ENCODE data around the gene TRDN. TPM values are rescaled to one million over a fixed set of nuclear protein-coding genes. Genes with fewer than 3 reads are reported as not detected.

TRDN gene
- total RNA-seq, 4 donors from 2014 or later = not detected

DNA sequence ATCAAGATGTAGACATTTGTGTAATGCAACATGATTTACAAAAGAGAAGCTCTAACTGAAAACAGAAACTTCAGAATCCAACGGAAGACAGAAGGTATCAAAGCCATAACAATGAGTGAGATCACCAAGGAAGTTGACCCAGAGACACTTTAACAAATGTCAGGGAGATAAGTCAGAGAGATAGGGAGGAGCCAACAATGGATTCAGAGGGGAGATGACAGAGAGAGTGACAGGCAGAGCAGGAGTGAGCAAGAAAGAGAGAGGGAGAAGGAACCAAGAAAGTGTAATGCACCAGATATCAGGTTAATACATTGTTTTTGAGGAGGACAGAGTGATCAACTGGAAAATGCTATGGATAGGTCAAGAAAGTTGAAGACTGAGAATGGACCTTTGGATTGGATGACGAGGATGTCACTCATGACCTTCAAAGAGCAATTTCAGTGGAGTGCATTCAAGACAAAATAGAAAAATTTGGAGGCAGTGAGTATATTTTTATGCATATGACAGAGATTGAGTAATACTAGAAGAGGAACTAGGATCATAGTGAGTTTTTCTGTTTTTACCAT lies 86.6 kb downstream of the TRDN start:
- Histone ChIP-seq H3K27me3 (no peaks in the 10 kb centered on the region), H3K4me1 (no peaks in the 10 kb centered on the region), H3K27ac (no peak overlapping the region), H3K36me3 (no peaks in the 10 kb centered on the region), H3K9me3 (no peaks in the 10 kb centered on the region), H3K4me3 (no peak overlapping the region)
- WGBS, 2 donors = 44 to 55% methylated on average over 2 of the region's 2 CpGs
- intact Hi-C loops (cut with DNase I) = no loop called here
- no peak for DNase-seq
- no peak for TF ChIP-seq POLR2A (IDR thresholded peaks at IDR 0.05)
- TF ChIP-seq, protein P1, sequence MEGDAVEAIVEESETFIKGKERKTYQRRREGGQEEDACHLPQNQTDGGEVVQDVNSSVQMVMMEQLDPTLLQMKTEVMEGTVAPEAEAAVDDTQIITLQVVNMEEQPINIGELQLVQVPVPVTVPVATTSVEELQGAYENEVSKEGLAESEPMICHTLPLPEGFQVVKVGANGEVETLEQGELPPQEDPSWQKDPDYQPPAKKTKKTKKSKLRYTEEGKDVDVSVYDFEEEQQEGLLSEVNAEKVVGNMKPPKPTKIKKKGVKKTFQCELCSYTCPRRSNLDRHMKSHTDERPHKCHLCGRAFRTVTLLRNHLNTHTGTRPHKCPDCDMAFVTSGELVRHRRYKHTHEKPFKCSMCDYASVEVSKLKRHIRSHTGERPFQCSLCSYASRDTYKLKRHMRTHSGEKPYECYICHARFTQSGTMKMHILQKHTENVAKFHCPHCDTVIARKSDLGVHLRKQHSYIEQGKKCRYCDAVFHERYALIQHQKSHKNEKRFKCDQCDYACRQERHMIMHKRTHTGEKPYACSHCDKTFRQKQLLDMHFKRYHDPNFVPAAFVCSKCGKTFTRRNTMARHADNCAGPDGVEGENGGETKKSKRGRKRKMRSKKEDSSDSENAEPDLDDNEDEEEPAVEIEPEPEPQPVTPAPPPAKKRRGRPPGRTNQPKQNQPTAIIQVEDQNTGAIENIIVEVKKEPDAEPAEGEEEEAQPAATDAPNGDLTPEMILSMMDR (IDR thresholded peaks at IDR 0.05) = no peak

DNA sequence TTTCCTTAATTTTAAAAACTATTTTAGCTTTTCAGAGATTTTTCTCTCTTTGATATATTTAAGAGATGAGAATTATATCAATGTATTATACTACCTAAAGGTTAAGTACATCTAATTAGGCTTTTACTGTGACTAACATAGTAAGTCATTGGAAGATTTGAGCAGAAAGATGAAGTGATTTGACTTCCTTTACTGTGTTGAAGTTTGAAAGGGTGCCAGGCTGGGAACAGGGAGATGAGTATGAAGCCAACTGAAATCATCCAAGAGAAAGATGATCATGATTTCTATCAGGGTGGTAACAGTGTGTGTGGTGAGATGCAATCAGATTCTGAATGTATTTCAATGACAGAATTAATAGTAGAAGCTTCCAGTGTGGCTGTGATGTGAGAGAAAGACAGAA lies 87.3 kb downstream of the TRDN start:
- H3K4me1 ChIP-seq = no peaks in the 10 kb centered on the region
- no peaks in the 10 kb centered on the region for H3K36me3 ChIP-seq
- H3K27me3 ChIP-seq = no peaks in the 10 kb centered on the region
- intact Hi-C loops (cut with DNase I) = no loop called here
- H3K4me3 ChIP-seq = no peak overlapping the region
- no peak for TF ChIP-seq POLR2A (IDR thresholded peaks at IDR 0.05)
- TF ChIP-seq, protein P1 (IDR thresholded peaks at IDR 0.05) = no peak
- no peak for DNase-seq
- no peak overlapping the region for H3K27ac ChIP-seq
- H3K9me3 ChIP-seq = no peaks in the 10 kb centered on the region

DNA sequence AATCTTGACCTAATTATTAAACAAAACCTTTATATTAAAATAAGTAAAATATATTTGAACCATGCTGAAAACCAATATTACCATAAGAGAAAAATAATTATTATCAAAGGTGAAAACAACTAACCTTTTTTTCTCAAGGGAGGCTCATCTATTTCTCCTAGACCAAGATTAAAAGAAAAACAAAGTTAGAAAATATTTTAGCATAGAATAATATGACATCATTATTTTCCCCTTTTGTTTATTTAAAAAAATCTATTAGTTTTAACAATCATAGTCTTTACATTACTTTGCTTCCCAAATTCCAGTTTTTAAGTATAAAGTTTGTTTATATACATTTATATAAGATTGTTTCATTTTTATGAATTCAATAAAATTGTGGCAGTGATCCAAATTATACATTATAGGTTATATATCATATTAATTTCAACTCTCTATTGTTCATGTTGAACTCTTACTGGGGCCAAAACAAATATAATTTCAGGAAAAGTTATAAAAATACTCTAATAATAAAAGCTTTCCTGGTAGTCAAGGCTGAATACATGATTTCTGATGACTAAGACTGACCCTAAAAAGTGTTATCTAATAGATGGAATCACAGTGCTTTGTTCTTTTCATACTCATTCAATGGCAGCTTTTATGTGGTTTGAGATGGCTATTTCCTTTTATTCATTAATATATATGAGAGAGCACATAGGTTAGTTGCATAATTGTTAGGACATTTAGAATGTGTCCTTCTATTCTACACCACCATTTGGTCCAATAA lies 89.4 kb downstream of the TRDN start:
- no peaks in the 10 kb centered on the region for H3K4me1 ChIP-seq
- no peaks in the 10 kb centered on the region for H3K9me3 ChIP-seq
- DNase-seq = no peak
- intact Hi-C loops (cut with DNase I) = no loop called here
- no peak overlapping the region for H3K4me3 ChIP-seq
- no peaks in the 10 kb centered on the region for H3K27me3 ChIP-seq
- H3K27ac ChIP-seq = no peak overlapping the region
- H3K36me3 ChIP-seq = no peaks in the 10 kb centered on the region
- TF ChIP-seq POLR2A (IDR thresholded peaks at IDR 0.05) = no peak
- TF ChIP-seq, protein P1 (IDR thresholded peaks at IDR 0.05) = no peak

DNA sequence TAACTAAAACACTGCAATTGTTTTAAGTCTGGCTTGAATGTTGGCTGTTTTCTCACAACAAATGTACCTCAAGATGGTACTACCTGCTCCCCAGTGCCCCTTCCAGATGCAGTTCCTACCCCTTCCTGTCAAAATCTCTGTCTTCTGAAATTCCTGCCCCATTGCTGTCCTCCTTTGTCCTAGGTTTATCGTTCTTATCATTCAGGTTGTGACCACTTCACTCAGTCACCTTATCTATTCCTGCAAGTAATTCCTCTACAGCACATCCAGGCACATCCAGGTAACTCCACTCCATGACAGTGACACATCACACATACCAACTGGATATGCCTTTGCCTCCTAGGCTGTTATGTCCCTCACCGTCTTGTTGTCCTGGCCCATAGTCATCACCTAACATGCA lies 90.2 kb downstream of the TRDN start:
- DNase-seq = no peak
- Histone ChIP-seq H3K27ac (no peak overlapping the region), H3K9me3 (no peaks in the 10 kb centered on the region), H3K27me3 (no peaks in the 10 kb centered on the region), H3K36me3 (no peaks in the 10 kb centered on the region), H3K4me3 (no peak overlapping the region), H3K4me1 (no peaks in the 10 kb centered on the region)
- 73 to 87% methylated on average over 2 of the region's 2 CpGs for WGBS, 2 donors
- no peak for TF ChIP-seq POLR2A (IDR thresholded peaks at IDR 0.05)
- TF ChIP-seq, protein P1 (IDR thresholded peaks at IDR 0.05) = no peak
- intact Hi-C loops (cut with DNase I) = no loop called here

DNA sequence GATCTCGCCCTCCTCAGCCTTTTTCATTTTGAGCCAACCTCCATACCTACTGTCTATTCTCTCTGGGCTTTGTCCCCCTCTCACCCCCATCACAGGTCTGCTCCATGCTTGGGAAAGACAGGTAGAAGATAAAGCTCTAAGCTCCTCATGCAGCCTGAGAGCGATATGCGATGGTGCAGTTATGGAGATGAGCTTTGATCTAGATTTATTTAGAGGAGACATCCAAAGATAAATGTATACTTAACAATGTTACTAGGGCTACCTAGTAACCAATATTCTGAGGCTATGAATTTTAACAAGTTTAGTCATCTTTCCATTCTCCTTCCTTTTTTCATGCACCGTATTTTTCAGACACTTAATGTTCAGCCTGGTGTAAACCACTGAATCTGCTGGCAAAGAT lies 95.3 kb downstream of the TRDN start:
- H3K4me3 ChIP-seq = no peak overlapping the region
- H3K27ac ChIP-seq = no peak overlapping the region
- no peaks in the 10 kb centered on the region for H3K36me3 ChIP-seq
- no peak for DNase-seq
- TF ChIP-seq, protein P1 (IDR thresholded peaks at IDR 0.05) = no peak
- TF ChIP-seq POLR2A (IDR thresholded peaks at IDR 0.05) = no peak
- no peaks in the 10 kb centered on the region for H3K9me3 ChIP-seq
- no peaks in the 10 kb centered on the region for H3K4me1 ChIP-seq
- H3K27me3 ChIP-seq = no peaks in the 10 kb centered on the region
- 76 to 77% methylated on average over 4 of the region's 4 CpGs for WGBS, 2 donors
- intact Hi-C loops (cut with DNase I) = no loop called here

Measured in esophagus squamous epithelium (tissue), 5 donors.